Heart right ventricle (tissue), 16 donors: ENCODE results near the gene SF3B1. TPM values are rescaled to one million over a fixed set of nuclear protein-coding genes. Genes with fewer than 3 reads are reported as not detected.

Experiments
- ATAC-seq, 8 donors: fragments of 200-7000 bp; cut with Tn5 transposase; one replicate each; pipeline ENCODE4 v1.9.1; 2020; ENCODE audit warnings: mild to moderate bottlenecking in 8 of 8, moderate library complexity in 8 of 8, moderate number of reproducible peaks in 1 of 8
- DNase-seq, 2 donors: peaks; one replicate each; pipeline ENCODE4 v3.0.0-alpha.2; 2020
- H3K27ac ChIP-seq, 10 donors: fragments of 200-600 bp; sonication (generic) in 2 of 10; one replicate each; pipeline versions ENCODE4 v1.5.0 to v1.8.0; 2020 to 2022; ENCODE audit warnings: mild to moderate bottlenecking in 3 of 10
- H3K27me3 ChIP-seq, 7 donors: fragments of 200-600 bp; one replicate each; pipeline ENCODE4 v1.8.0; 2021 to 2022; ENCODE audit warnings: mild to moderate bottlenecking in 2 of 7
- H3K36me3 ChIP-seq, 9 donors: fragments of 200-600 bp; sonication (generic) in 1 of 9; one replicate each; pipeline versions ENCODE4 v1.5.0 to v1.8.0; 2020 to 2022; ENCODE audit warnings: mild to moderate bottlenecking in 2 of 9
- H3K4me1 ChIP-seq, 9 donors: fragments of 200-600 bp; sonication (generic) in 1 of 9; one replicate each; pipeline versions ENCODE4 v1.5.0 to v1.8.0; 2020 to 2022; ENCODE audit warnings: mild to moderate bottlenecking in 4 of 9
- H3K4me3 ChIP-seq, 10 donors: fragments of 200-600 bp; sonication (generic) in 2 of 10; one replicate each; pipeline versions ENCODE4 v1.5.0 to v1.8.0; 2020 to 2022; ENCODE audit warnings: mild to moderate bottlenecking in 7 of 10, moderate library complexity in 2 of 10
- H3K9me3 ChIP-seq, 11 donors: fragments of 200-600 bp in 10 of 11; sonication (generic) in 2 of 11; one replicate each; pipeline versions ENCODE4 v1.5.0 to v1.8.0; 2013 to 2022; ENCODE audit warnings: mild to moderate bottlenecking in 2 of 11, control low read depth in 1 of 11, moderate library complexity in 1 of 11
- WGBS, 2 donors: extraction: QIAGEN DNeasy Blood & Tissue Kit; methylation state at CpG; one replicate each; pipeline ENCODE4 v1.1.7; 2013; ENCODE audit warnings: inconsistent platforms in 1 of 2; 5-methylcytosine and 5-hydroxymethylcytosine counted together
- intact Hi-C, 10 donors: fragments of 100-400 bp; cut with DNase I; formaldehyde crosslinking; loops; one replicate each; pipeline versions ENCODE4 v1.11.1 to v1.14.2; 2022
- polyA plus RNA-seq, 2 donors: library from polyadenylated mRNA; stranded (reverse); fragments of 200-250 nt; gene quantifications; one replicate each; pipeline ENCODE4 v1.2.3, GENCODE V29; 2013
- total RNA-seq, 10 donors: library from RNA; stranded (reverse); fragmentation: NEBNext Ultra II Directional in 3 of 10; extraction: Animal tissue kit (Norgen Biotek cat#: 25700) in 3 of 10; gene quantifications; one replicate each; pipeline versions ENCODE4 v1.2.1 to v1.2.4, GENCODE V29; 2021 to 2023
- TF ChIP-seq, protein P1 (sequence below), 9 donors: fragments of 200-600 bp; sonication (generic) in 2 of 9; IDR thresholded peaks; one replicate each; pipeline versions ENCODE4 v1.5.0 to v1.8.0; 2021 to 2022; ENCODE audit warnings: antibody characterized with exemption in 9 of 9, mild to moderate bottlenecking in 5 of 9, moderate library complexity in 1 of 9
- donor health status: Arrhythmogenic right ventricular cardiomyopathy.
- donor health status: ischemic (EF 13 %, LVEDD 7.1; RV severe dilation, severe dysfunction).
- donor health status: healthy with polysubstance abuse.
- donor health status: DM: no; HTN: yes; CAD: no.
- donor health status: DM: no; HTN: no; CAD: no.
- donor health status: ischemic (EF 25% LVEDD 6.9; RV normal size, moderate dysfunction).
- donor health status: ischemic (EF 25% LVEDD 5.7; RV mildly dilated, moderate dysfunction).
- donor health status: healthy.
- donor health status: DM: yes; HTN: yes; CAD: no.
- donor health status: Ischemic cardiomyopathy.
- donor health status: ischemic (EF 35%, LVEDD 5.7; RV mildly dilated, moderate dysfunction).
- donor health status: nonischemic (EF 11% LVEDD 7.7; RV severe dilation, severe dysfunction).
- donor health status: DM: yes; HTN: yes; CAD: no.
- donor health status: PGD.
- donor health status: ischemic (EF 29% LVEDD 5.4; RV normal size, mild dysfunction).
- donor health status: nonischemic (EF 23%, LVEDD 6.1; RV moderate dilation, normal function).

The SF3B1 gene
- total and polyA plus RNA-seq, 12 donors = 103 to 206 (median 151) TPM

DNA sequence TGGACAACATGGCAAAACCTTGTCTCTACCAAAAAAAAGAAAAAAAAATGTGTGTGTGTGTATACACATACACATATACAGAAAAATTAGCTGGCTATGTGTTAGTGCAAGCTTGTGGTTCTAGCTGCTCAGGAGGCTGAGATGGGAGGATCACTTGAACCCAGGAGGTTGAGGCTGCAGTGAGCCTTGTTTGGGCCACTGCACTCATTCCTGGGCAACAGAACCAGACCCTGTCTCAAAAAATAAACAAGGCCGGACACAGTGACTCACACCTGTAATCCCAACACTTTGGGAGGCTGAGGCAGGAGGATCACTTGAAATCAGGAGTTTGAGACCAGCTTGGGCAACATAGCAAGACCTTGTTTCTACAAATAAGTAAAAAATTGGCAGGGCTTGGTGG, 20.6 kb upstream of the SF3B1 start:
- H3K27ac ChIP-seq = no peak overlapping the region
- TF ChIP-seq, protein P1, sequence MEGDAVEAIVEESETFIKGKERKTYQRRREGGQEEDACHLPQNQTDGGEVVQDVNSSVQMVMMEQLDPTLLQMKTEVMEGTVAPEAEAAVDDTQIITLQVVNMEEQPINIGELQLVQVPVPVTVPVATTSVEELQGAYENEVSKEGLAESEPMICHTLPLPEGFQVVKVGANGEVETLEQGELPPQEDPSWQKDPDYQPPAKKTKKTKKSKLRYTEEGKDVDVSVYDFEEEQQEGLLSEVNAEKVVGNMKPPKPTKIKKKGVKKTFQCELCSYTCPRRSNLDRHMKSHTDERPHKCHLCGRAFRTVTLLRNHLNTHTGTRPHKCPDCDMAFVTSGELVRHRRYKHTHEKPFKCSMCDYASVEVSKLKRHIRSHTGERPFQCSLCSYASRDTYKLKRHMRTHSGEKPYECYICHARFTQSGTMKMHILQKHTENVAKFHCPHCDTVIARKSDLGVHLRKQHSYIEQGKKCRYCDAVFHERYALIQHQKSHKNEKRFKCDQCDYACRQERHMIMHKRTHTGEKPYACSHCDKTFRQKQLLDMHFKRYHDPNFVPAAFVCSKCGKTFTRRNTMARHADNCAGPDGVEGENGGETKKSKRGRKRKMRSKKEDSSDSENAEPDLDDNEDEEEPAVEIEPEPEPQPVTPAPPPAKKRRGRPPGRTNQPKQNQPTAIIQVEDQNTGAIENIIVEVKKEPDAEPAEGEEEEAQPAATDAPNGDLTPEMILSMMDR (IDR thresholded peaks at IDR 0.05) = no peak
- no peaks in the 10 kb centered on the region for H3K9me3 ChIP-seq
- ATAC-seq (no peak), DNase-seq (no peak)
- intact Hi-C loops = loop anchor here in 1 of 10 donors (5.0 kb wide), 1 partner anchor 42 kb away; the partner anchor contains the start of gene HSPD1
- H3K4me3 ChIP-seq = no peak overlapping the region
- WGBS, 2 donors = 100% methylated on average over 1 of the region's 1 CpG
- no peaks in the 10 kb centered on the region for H3K27me3 ChIP-seq
- H3K36me3 ChIP-seq = peaks cover 0 to 15% (median 1%) of the 10 kb centered on the region in 9 donors
- H3K4me1 ChIP-seq = peaks cover 3 to 58% (median 29%) of the 10 kb centered on the region in 9 donors

DNA sequence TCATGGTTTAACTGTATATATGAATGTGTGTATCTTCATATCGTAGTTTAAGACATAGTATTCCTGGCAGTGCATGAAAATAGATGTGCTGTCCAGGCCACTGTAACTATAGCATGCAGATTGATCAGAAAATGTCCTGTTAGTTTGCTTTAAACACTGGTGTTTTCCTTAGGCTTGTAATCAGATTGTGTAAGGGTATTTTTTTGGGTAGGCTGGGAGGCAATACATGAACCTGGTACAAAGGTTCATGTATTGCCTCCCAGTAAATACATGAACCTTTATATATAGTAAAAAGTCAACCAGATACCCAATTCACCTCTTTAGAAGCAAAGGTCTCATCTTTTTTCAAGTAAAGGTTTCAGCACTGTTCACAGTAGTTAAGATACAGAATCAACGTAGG, 20.1 kb upstream of the SF3B1 start:
- DNase-seq = no peak
- Histone ChIP-seq H3K27ac (peak overlapping the region in 4 of 10 donors; percentile 99 to 100 (median 99)), H3K27me3 (no peaks in the 10 kb centered on the region), H3K4me3 (peak overlapping the region in 8 of 10 donors; percentile 52 to 92 (median 74)), H3K9me3 (no peaks in the 10 kb centered on the region), H3K36me3 (peaks cover 0 to 10% (median 0%) of the 10 kb centered on the region in 9 donors), H3K4me1 (peaks cover 3 to 58% (median 29%) of the 10 kb centered on the region in 9 donors)
- WGBS, 2 donors = 78 to 79% methylated on average over 2 of the region's 2 CpGs
- TF ChIP-seq, protein P1 (IDR thresholded peaks at IDR 0.05) = no peak
- ATAC-seq = no peak
- intact Hi-C loops = loop anchor here in 2 of 10 donors (5.0 kb wide), 1 partner anchor 42 kb away; the partner anchor contains the start of gene HSPD1 (in 2 of the 2)

- 1% methylated on average over 11 of the region's 11 CpGs for WGBS, 2 donors
- ATAC-seq = peak; percentile 60 to 86 (median 78)
- no peaks in the 10 kb centered on the region for H3K27me3 ChIP-seq
- H3K4me3 ChIP-seq = peak overlapping the region; percentile 49 to 92 (median 74)
- H3K36me3 ChIP-seq = peaks cover 0 to under 1% (median 0%) of the 10 kb centered on the region in 9 donors
- H3K9me3 ChIP-seq = no peaks in the 10 kb centered on the region
- H3K4me1 ChIP-seq = peaks cover 0 to 48% (median 21%) of the 10 kb centered on the region in 9 donors
- intact Hi-C loops = loop anchor here in 7 of 10 donors (1.0 to 5.0 kb wide), 4 partner anchors 19 to 45 kb away; partner anchors contain the start of genes SF3B1 (in 7 of the 7) and HSPD1 (in 3 of the 7)
- H3K27ac ChIP-seq = peak overlapping the region; percentile 83 to 100 (median 98)
- TF ChIP-seq, protein P1 (IDR thresholded peaks at IDR 0.05) = no peak
- no peak for DNase-seq
Measured at GRCh38 chr2:197453914-197454398, 19.1 kb upstream of the SF3B1 start.

DNA sequence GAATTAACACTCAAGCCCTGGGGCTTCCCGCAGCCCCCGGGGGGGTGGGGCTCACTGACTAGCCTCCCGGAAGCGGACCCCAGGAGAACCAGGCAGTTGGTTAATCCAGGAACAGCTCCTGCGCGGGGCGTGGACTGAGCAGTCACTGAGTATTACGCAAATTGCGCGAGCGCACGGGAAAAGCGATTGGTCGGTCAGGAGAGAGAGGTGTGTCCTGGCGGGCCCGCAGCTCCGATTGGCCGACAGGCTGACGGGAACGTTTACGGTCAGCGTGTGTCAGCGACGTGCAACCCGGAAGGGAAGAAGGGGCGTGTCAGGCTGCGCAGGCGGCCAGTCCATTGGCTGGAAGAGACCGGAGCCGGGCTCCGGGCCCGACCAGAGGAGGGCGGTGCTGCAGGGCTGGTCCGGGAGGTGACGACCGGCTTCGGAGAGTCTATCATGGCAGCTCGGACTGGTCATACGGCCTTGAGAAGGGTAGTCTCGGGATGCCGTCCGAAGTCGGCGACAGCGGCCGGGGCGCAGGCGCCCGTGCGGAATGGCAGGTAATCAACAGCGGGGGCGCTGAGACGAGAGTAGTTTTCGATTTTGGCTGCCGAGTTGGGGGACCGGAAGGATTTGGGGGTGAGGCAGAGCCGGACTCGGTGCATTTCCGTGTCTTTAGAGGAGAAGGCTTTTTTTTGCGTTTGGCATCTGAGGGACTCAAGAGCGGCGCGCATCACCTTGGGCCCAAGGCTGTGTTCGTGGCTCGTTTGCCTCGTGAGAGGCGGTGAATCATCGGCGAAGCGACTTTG, 18.5 kb upstream of the SF3B1 start, which contains the start of gene COQ10B:
Gene COQ10B (plus strand): TSS at position 430 of the 791 bp plus-strand sequence. CDS start 9 bp downstream, at position 439.
- peak within 1 kb of the TSS; percentile 52 to 92 (median 74) for H3K4me3 ChIP-seq

More for the DNA sequence above, 18.5 kb upstream of the SF3B1 start, which contains the start of gene COQ10B:
- Histone ChIP-seq H3K9me3 (no peaks in the 10 kb centered on the region), H3K27me3 (no peaks in the 10 kb centered on the region), H3K27ac (peak within 1 kb of the TSS; percentile 83 to 100 (median 98)), H3K4me1 (peaks cover 0 to 42% (median 20%) of the 10 kb centered on the region in 9 donors), H3K36me3 (no peaks in the 10 kb centered on the region)
- 0% methylated on average over 70 of the region's 70 CpGs for WGBS, 2 donors
- peak; percentile 97 to 99 (median 98) for ATAC-seq
- DNase-seq = peak; percentile 99
- intact Hi-C loops = loop anchor here in 7 of 10 donors (1.0 to 5.0 kb wide), 4 partner anchors 18 to 46 kb away; partner anchors contain the start of genes SF3B1 (in 7 of the 7) and HSPD1 (in 3 of the 7)
- TF ChIP-seq, protein P1 (IDR thresholded peaks at IDR 0.05) = peak; percentile 4 to 70 (median 42)
